HG02840 (cell line): ENCODE data around the gene CDHR3.

Source experiments
- ATAC-seq: cut with Tn5 transposase; IDR thresholded peaks from one replicate; pipeline ENCODE4 v1.9.1; 2021; ENCODE audit warnings: mild to moderate bottlenecking, moderate library complexity, moderate number of reproducible peaks; ENCODE audit not compliant: unreplicated experiment, low FRiP score

CDHR3 gene

DNA sequence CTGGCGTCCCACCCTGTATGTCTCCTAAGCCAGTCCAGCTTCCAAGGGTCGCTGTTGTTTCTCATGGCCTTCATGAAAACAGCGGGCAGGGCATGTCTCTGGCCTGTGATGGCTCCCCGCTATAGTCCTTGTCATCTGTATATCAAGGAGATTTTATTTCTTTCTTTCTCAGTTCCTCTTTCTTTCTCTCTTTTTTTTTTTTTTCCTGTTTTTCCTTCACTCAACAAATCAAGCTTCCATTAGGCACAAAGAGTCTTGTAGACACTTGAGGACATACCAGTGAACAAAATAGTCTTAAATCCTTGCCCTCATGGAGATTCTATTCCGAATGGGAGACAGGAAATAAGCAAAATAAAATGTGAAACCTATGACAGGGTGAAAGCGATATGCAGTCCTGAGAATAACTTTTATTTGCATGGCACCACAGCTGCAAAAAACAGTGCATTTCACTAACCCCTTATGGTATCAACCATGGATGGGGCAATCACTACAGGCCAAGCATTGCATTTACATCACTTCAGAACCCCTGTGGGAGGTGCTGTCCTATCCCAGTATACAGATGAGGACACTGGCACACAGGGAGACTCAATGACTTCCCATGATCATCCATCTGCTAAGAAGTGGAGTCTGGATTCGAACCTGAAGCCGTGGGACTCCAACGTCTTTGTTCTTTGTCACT is 98.4 kb downstream of the CDHR3 start:
- no peak for ATAC-seq

DNA sequence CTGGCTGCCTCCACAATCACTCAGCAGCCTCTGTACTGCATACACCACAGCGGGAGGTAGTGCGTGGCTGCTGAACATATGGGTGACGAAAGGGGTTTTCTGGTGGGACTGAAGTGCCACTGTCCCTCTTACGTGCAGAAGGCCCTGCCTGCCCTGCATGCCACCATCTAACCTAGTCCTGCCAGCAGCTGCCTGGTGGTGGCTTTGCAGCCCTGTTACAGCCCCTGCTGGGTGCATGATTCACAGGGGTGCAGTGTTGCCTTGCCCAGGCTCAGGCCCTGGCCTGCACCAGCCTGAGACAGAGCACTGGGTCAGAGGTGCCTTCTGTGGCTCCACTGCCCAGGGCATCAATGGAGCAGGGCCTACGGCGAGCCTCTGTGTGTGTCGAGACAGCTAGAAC is 98.9 kb downstream of the CDHR3 start:
- no peak for ATAC-seq

DNA sequence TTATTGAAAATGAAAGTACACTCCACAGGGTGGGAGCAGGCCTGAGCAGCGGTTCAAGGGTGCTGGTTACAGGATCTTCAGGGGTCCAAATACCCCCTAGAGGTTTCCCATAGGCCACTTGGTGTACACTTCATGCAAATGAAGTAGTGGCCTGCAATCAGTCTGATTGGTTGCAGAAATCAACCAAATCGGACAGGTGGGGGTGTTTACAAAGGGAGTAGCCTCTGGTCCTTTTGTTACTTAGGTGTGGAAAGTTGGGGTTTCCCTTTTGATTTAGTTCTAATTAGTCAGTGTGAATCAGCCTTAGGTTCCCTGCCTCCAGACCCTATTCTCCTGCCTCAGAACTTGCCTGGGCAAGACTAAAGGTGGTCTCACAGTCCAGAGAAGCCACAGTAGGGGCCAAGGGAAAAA is 99.5 kb downstream of the CDHR3 start:
- no peak for ATAC-seq

DNA sequence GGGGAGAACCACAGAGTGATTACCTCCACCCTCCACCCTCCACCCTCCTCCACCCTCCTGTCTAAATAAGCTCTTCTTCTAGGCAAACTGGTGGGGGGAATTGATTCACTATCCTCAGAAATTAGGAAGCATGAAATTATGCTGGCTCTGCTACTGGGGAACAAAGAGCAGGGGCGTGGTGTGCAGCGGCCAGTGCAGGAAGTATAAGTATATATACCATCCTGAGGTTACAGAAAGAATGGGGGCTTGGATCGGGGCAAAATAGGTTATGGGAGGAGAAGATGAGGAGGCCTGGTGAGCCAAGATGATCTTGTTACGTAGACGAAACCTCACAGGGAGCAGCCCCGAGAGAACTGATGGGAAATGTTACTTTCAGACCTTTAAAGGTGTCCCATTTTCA is 100.0 kb downstream of the CDHR3 start:
- ATAC-seq = no peak

DNA sequence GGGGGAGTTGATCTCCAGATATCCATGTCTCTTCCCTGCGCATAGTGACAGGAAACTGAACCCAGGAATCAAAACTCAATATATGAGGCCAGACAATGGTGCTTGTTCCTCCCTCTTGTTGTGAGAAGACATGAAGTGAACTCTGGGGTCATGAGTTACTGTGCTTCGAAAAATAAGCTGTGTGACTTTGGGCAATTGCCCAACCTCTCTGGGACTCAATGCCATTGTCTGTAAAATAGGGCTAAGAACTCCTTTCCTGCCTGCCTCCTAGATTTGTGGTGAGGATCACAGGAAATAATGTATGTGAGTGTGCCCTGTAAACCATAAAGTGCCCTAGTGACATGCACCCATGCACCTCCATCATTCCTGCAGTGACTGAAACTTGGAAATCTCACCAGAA is 100.6 kb downstream of the CDHR3 start:
- ATAC-seq = no peak

DNA sequence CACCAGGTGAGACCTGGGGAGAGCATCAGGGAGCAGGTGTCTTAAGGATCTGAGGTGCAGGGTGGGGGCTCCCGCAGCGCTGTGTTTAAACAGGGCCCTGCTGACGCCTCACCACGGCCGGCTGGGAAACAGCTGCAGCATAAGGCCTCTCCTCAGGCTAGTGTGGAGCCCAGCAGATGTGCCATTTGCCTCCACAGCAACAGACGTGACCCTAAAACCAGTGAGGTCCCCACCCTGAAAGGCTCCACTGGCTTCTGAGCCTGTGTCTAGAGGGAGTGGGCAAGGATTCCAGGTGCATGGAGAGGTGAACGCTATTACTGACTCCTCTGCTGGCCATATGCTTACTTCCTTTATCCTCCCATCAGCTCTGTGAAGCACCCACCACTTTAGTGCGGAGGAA is 101.3 kb downstream of the CDHR3 start:
- no peak for ATAC-seq

DNA sequence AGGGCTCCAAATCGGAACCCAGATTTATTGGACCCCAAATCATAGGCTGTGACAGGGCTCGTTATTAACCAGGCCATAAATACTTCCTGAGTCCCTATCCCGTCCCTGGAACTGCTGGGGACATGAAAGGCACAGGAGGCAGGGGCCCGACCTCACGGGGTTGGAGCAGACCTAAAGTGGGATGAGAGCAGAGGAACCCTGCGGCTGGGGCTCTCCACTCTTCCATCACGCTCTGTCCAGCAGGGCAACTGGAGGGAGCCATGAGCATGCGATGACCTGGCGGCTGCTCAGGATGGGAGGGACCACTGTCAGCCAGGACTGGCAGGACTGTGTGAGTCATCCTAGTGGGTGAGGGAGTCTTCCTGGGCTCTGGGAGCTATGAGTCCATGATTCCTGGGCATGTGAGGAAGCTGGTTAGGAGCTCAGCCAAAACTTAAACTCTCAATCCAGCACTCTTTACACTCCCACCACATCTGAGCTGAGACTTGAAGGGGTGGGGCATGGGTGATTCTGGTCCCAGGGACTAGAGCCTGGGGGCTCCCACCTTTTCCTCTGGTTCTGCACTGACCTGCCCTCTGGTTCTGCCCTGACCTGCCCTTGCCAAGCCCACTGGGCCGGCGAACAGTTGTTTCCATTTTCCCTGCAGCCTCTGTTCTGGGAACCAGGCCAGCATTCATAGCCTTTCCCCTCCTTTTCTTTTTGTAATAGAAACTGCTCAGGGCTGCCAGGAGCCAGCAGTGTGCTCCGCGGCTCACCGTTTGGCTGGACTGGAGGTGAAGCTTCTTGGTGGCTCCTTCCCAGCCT is 101.9 kb downstream of the CDHR3 start:
- ATAC-seq = no peak

DNA sequence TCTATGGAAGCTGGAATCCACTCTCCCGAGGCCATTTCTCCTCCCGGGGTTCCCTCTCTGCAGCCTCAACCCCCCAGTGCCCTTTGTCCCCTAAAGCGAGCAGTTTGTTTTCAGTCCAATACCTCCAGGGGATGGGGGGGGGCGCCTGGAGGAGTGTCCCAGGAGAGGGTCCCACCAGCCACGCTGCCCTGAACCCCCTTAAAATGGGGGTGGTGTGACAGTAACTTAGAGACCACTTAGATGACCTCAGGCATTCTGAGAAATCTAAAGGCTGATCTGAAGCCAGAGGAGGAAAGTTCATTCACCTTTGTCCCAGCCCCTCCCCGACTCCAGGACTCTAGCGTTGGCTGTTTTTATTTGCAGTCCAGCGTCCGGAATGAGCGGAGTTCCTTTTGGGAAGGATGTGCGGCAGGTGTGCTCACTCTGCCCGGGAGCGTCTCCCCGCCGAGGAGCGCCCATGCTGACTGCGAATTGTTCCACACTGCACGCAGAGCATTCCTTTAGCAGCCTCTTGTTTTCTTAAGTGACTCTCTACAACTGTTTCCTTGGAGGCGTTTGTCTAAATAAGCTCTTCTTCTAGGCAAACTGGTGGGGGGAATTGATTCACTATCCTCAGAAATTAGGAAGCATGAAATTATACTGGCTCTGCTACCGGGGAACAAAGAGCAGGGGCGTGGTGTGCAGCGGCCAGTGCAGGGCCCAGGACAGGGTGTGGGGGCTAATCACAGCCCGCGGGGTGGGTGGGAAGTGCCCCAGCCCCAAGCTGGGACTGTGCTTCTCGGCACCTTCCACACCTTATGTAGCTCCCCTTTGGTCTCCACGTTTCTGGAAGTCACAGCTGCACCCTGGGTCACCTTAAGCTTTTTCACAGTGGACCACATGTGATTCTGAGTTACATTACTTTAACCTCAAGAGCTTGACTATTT is 102.8 kb downstream of the CDHR3 start:
- no peak for ATAC-seq

DNA sequence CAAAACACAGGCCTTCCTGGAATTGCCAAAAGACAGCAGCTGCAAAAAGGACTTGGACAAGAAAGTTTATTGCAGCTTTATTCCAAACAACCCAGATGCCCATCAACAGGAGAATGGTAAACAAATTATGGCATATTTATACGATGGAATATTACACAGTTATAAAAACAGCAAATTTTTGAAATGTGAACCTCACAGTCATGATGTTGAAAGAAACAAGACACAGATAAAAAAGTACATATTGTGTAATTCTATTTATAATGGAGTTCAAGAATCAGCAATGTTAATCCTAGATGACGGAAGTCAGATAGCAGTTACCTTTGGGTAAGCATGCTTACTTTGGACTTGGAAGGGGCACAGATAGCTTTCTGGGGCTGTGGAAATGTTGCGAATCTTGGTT is 104.6 kb downstream of the CDHR3 start:
- no peak for ATAC-seq

DNA sequence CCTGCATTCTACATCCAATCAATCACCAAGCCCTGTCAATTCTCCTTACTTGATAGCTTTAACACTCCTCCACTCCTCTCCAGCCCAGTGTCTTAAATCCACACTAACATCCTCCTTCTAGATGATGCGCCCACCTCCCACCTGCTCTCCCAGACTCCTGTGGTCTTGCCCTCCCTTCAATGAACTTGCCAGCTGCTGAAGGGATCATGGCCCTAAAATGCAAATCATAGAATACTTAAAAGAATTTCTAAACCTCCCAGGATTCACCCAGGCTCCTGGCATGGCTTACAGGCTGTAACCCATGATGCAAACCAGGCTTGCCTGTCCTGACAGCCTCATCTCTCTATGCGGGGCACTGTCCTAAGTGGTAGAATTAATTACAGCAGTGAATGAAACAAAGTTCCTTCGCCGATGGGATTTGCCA is 105.5 kb downstream of the CDHR3 start:
- no peak for ATAC-seq

DNA sequence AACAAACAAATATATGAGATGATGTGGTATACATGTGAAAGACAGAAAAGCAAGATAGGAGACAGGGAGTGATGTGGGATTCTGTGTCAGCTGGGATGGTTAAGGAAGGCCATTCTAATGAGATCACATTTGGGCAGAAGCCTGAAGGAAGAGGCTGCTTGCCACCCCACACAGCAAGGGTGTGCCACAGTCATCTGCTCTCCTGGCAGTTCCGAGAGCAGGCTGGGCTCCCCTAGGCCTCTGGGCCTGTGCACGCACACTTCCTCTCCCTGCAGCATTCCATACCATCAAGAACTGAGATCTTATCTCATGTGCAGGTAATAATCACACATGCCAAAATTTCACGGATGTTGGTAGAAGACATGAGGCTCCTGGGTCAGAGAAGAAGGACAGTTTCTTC is 105.9 kb downstream of the CDHR3 start:
- ATAC-seq = no peak

DNA sequence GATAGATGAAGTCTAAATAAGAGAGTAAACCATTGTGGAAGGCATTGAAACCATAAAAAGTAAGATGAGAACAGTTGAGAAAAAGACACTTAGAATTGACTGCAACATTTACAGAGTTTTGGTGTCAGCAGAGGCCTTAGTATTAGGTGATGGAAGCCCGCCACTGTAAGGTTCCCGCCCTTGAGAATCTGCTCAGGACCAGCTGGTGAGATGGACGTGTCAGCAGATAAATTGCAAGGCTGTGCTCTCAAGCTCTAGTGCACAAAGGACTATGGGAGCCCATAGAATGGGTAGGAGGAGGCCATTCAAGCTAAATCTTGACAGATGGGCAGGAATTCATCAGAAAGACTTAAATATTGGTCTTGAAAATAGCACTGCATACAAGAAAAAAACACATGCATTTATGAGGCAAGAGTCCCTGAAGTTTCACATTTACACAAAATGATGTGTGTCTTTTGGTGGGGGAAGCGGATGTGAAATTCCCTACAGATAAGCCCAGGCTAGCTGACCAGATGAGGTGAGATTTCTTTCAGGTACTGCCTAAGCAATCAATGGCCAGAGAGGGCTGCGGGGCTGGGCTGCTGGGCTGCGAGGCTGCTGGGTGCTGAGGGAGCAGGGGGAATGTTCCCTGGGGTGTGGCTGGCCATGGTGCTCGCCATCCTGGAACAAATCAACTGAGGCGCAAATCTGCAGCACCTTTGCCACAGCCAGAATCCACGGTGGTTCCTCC is 106.6 kb downstream of the CDHR3 start:
- no peak for ATAC-seq

DNA sequence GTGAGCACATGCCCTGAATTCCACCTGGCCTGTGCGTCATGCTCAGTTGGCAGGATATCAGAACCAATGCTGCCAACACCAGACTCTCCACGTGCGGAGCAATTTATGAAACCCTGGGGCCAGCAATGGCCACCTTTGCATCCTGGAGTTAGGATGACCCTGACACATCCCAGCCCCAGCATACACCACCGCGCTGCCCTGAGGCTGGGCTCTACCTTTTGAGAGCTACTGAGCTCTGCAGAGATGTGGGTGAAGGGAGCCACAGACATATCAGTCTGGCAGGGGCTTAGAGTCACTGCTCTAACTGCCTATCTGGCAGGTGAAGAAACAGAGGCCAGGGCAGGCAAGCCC is 107.1 kb downstream of the CDHR3 start:
- ATAC-seq = no peak

DNA sequence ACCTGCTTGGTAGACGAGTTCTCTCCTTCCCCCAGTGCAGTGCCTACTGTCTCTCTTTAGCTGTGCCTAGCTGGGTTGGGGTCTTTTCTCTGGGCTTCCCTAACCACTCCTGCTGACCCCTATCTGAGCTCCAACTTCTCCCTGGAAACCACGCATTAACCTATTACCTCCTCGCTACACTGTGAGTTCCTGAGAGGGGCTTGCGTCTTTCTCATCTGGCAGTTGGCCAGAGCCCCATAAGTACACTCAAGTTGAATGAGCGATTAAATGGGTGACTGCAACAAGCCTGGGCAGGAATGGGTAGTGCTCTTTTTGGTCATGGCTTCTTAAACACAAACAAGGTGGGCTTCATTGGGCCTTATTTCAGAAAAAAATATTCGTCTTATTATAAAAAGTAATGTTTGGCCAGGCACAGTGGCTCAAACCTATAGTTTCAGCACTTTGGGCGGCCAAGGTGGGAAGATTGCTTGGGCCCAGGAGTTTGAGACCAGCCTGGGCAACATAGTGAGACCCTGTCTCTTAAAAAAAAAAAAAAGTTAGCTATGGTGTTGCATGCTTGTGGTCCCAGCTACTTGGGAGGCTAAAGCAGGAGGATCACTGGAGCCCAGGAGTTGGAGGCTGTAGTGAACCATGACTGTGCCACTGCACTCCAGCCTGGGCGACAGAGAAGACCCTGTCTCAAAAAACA is 107.6 kb downstream of the CDHR3 start:
- no peak for ATAC-seq

DNA sequence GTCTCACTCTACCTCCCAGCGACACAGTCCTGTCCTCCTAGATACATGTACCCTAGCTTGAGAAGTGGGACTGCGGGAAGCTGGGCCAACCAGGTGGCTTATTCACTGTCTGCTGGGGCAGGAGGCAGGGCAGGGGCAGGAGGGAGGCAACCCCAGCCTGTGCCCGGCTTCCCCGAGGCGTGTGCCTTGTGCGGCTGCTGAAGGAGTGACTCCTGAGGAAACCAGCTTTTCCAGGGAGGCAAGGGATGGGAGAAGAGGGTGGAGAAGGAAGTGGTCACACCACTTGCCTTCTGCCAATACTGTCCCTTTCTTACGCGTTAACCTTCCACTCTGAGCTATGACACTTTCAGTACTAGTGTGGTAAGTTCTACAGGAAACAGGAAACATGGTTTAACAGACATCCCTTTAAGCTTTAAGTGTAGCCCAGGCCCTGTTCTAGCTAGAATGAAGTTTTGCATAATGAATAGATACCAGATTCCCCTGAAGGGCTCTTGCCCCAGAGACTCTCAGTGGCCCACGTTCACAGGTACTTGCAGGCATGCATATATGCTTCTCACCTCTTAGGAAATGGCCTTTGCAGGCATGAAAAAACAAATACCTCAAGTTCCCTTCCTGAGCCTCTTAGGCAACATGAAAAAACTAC is 108.4 kb downstream of the CDHR3 start:
- peak; percentile 95 for ATAC-seq

DNA sequence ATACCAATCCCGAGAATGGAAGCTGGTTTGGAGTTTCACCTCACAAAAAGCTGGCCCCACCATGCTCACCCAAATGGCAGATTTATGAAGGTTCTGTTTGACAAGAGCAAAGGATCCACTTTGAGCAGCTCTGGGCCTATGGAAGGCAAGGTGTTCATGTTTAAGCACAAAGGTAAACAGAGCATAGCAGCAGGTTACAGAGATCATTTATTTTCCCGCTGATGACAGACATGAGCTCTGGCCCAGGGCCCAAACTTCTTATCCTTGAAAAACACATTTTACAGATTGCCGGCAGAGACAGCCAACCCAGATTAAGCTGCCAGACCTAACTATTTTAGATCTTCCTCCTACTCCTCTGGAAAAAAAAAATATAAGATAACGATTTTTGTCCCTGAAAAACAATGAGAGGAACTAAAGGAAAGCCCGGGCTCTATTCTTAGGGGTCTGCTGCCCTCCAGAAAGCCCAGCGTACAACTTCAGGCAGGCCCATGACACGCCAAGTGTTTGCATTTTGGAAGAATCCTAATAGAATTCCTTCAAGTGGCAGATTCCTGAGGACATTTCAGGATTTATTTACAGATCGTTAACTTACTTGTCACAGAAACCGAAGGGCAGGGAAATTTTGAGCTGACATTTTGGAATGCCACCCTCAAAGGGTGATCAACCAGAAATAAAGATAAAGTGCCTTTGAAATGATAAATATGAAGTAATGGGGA is 109.1 kb downstream of the CDHR3 start:
- no peak for ATAC-seq

DNA sequence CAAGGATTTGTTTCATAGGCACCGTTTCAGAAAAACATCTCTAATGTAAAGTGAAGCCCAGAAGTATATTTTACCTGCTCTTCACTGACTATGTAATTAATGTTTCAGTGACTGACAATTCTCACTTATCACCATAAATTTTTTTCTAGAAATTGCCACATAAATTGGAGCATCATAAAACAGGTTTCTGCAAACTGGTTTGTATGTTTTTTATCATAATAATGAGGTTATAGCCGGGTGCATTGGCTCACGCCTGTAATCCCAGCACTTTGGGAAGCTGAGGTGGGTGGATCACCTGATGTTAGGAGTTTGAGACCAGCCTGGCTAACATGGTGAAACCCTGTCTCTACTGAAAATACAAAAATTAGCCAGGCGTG is 109.6 kb downstream of the CDHR3 start:
- no peak for ATAC-seq

DNA sequence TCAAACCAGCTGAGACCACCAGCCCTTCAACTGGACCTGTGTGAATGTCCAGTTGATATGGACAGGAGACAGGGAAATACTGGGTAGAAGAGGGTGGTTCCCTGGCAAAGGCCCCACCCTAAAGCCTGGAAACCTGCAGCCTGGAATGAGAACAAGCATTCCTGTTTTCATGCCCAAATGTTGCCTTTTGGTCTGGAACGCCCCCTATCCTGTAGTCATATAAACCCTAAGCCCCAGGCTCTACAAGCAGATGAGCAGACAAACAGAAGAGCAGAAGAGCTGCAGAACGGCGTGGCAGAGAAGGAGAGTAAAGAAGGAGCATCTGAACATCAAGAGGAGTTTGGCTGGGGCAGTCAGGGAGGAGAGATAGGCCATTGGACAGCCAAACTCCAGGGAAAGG is 110.6 kb downstream of the CDHR3 start:
- ATAC-seq = no peak

DNA sequence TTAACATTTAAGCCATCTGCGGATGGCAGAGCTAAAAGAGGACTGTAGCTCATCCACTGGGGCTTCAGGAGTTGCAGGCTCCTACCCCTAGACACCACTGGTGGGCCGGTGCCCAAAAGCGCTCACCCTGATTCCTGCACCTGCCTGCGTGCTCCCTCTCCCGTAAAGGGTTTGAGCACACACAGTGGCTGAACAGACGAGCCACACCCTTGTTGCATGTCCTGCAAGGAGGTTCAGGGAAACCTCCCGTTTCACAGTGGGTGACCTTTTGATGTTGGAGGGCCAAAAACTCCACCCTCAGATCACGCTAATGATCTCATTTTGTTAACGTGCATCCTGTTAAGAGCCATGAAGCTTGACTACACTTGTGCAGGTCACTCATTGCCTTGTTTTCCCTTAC is 111.2 kb downstream of the CDHR3 start:
- ATAC-seq = no peak
